ENCODE measurements around the gene TMEM184B. TPM values are rescaled to one million over a fixed set of nuclear protein-coding genes. Genes with fewer than 3 reads are reported as not detected.

The TMEM184B gene
- polyA plus RNA-seq, 1 experiment, result 36.8 TPM

GRCh38 chr22:38310518-38311322 lies 37.9 kb upstream of the TMEM184B start:
- POLR2A ChIA-PET, result no interaction called here
- CTCF ChIA-PET, result no interaction called here
- Histone ChIP-seq H3K4me3 (ENCODE audit: low read depth, low read length) (0 out of 2 replicates have a peak overlapping the region, but pooled peaks have one; percentile 4), H3K27me3 (ENCODE audit: control insufficient read depth, insufficient read depth, low read length) (no peaks in the 10 kb centered on the region), H3K9me3 (ENCODE audit: control insufficient read depth, insufficient read depth, low read length) (no peaks in the 10 kb centered on the region), H3K27ac (ENCODE audit: low read depth, low read length) (no peak overlapping the region)
- TF ChIP-seq CTCF (IDR thresholded peaks at IDR 0.05; ENCODE audit: low read depth, low read length), result no peak
- no peak for DNase-seq (ENCODE audit: low read depth, low spot score)

- no peaks in the 10 kb centered on the region for H3K27me3 ChIP-seq (ENCODE audit: control insufficient read depth, insufficient read depth, low read length)
- 0 out of 2 replicates have a peak overlapping the region, but pooled peaks have one; percentile 4 for H3K4me3 ChIP-seq (ENCODE audit: low read depth, low read length)
- H3K9me3 ChIP-seq (ENCODE audit: control insufficient read depth, insufficient read depth, low read length), result no peaks in the 10 kb centered on the region
- peak overlapping the region; percentile 47 for H3K27ac ChIP-seq (ENCODE audit: low read depth, low read length)
- ChIA-PET POLR2A (no interaction called here), CTCF (no interaction called here)
- no peak for TF ChIP-seq CTCF (IDR thresholded peaks at IDR 0.05; ENCODE audit: low read depth, low read length)
- DNase-seq (ENCODE audit: low read depth, low spot score), result no peak
Measured at GRCh38 chr22:38309614-38310517, 37.1 kb upstream of the TMEM184B start.

GRCh38 chr22:38308791-38309498 lies 36.1 kb upstream of the TMEM184B start:
- Histone ChIP-seq H3K9me3 (ENCODE audit: control insufficient read depth, insufficient read depth, low read length) (no peaks in the 10 kb centered on the region), H3K27me3 (ENCODE audit: control insufficient read depth, insufficient read depth, low read length) (no peaks in the 10 kb centered on the region), H3K27ac (ENCODE audit: low read depth, low read length) (no peak overlapping the region), H3K4me3 (ENCODE audit: low read depth, low read length) (no peak overlapping the region)
- TF ChIP-seq CTCF (IDR thresholded peaks at IDR 0.05; ENCODE audit: low read depth, low read length), result no peak
- ChIA-PET CTCF (no interaction called here), POLR2A (no interaction called here)
- no peak for DNase-seq (ENCODE audit: low read depth, low spot score)

GRCh38 chr22:38305471-38306448 lies 33.0 kb upstream of the TMEM184B start:
- no peak for TF ChIP-seq CTCF (IDR thresholded peaks at IDR 0.05; ENCODE audit: low read depth, low read length)
- no peak overlapping the region for H3K4me3 ChIP-seq (ENCODE audit: low read depth, low read length)
- no peak for DNase-seq (ENCODE audit: low read depth, low spot score)
- CTCF ChIA-PET, result interaction anchor here (0.6 to 1.1 kb wide), 3 partner anchors 42 to 267 kb away, joined by 3 to 4 read pairs (median 4); no protein-coding TSS in a partner anchor
- no peaks in the 10 kb centered on the region for H3K9me3 ChIP-seq (ENCODE audit: control insufficient read depth, insufficient read depth, low read length)
- H3K27me3 ChIP-seq (ENCODE audit: control insufficient read depth, insufficient read depth, low read length), result no peaks in the 10 kb centered on the region
- POLR2A ChIA-PET, result interaction anchor here (0.6 kb wide), 4 partner anchors 9 to 105 kb away, joined by 3 to 9 read pairs (median 5); no protein-coding TSS in a partner anchor
- H3K27ac ChIP-seq (ENCODE audit: low read depth, low read length), result no peak overlapping the region
